H4 (cell line): ENCODE results near the gene ADORA2B. TPM values are rescaled to one million over a fixed set of nuclear protein-coding genes. Genes with fewer than 3 reads are reported as not detected.
"Not testable (repeated sequence)": the region's sequence is repeated elsewhere in the genome, so short reads cannot be mapped to it uniquely, and the experiment has no call there.

ENCODE experiments used
- DNase-seq: peaks from one replicate; pipeline ENCODE4 v3.0.0-alpha.2; 2015; ENCODE audit warnings: low spot score
- total RNA-seq: library from RNA; depleted of rRNA; stranded (reverse); fragments of >200 nt; shearing (Covaris generic); gene quantifications from 2 replicates; pipeline ENCODE4 v1.2.3, GENCODE V29; 2014

Gene ADORA2B
- total RNA-seq, 1 experiment from 2014 or later, result 29.3 TPM

DNA sequence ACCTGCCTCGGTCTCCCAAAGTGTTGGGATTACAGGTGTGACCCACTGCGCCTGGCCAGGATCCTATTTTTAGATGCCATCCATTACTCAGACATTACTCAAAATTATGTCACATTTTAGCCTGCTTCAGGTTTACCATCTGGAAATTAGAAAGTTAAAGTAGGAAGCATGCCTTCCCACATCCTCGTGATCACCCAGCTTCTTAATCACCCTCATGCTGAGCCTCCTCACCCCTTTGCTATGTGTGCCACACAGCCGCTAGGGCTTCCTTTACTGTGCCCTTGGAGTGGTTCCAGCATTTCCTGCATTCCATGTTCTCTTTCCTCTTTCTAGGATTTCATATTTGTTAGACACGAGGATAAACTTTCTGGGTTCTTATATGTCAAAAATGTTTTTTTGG is 9.3 kb downstream of the ADORA2B start:
- peak; percentile 82 for DNase-seq

GRCh38 chr17:15955793-15956541 is 11.0 kb downstream of the ADORA2B start:
- no peak for DNase-seq

DNA sequence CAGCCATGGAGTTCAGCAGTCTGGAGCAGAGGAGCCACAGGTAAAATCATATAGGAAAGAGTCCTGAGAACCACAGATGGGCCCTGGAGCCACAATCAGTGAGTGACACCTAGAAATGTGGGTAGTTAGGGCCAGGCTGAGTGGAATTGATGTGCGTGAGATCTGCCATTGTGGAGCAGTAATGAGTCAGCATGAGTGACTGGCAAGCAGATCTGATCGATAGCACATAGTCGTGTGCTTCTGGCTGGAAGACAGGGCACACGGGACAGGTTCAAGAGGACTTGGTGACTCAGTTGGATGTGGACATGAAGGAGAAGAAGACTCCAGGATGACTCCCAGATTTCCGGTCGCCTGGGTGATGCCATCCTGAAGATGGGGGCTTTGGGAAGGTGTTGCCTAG is 12.3 kb downstream of the ADORA2B start:
- no peak for DNase-seq

GRCh38 chr17:15957608-15958307 is 12.8 kb downstream of the ADORA2B start:
- DNase-seq, result no peak

DNA sequence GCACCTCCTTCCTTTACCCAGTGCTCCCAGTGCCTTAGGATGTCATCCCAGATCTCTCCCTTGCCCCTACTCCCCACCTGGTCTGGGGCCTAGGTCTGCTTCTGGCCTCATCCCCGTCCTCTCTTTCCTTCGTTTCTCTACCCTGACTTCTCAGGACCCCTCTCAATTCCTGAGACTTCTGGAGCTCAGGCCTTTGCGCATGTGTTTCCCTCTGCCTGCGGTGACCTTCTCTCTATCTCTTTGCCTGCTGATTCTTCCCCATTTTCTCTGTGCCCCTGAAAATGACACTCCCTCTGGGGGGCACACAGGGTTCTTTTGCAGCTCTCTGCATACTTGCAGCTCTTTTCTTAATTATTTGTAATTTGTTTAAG is 13.5 kb downstream of the ADORA2B start:
- no peak for DNase-seq

DNA sequence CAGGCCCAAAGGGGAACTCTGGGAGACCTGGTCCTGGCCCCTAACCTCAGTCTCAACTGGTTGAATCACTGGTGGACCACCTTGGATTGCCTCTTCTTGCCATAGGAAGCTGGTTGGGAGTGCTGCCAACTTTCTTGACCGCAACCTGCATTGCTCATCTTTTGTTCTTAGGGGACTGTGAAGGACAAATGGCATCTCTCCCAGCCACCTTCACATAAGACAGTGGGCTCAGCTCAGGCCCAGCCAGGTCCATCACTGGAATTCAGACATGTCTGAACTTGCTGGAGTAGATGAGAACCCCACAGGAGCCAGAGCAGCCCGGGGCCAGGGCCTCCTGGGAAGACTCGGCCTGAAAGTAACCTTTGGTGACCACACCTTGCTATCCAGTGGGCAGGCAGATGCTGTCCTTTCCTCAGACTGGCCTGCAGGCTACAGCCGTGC is 18.8 kb downstream of the ADORA2B start:
- peak; percentile 67 for DNase-seq

DNA sequence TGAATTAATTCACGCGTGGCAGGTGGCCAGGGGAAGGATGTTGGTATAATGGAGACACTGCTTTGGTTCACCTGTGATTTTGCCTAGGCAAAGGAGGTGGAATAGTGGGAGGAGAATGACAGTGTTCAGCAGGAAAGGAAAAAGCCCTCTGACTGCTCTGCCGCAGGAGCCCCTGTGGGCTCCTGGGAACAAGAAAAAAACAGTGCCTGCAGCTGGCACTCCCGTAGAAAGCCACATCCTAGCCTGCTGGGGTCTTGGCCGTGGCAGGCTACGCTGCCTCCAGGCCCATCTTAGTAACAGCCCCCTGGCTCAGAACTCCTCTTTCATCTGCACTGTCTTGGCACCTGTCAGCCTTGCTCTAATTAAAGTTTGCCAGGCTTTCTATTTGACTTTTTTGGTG is 20.6 kb downstream of the ADORA2B start:
- DNase-seq, result no peak

- no peak for DNase-seq
Measured at GRCh38 chr17:15966183-15966878, 21.4 kb downstream of the ADORA2B start.

GRCh38 chr17:15966879-15967248 is 21.9 kb downstream of the ADORA2B start:
- peak; percentile 50 for DNase-seq

- no peak for DNase-seq
Measured at GRCh38 chr17:15967706-15968399, 22.9 kb downstream of the ADORA2B start.

DNA sequence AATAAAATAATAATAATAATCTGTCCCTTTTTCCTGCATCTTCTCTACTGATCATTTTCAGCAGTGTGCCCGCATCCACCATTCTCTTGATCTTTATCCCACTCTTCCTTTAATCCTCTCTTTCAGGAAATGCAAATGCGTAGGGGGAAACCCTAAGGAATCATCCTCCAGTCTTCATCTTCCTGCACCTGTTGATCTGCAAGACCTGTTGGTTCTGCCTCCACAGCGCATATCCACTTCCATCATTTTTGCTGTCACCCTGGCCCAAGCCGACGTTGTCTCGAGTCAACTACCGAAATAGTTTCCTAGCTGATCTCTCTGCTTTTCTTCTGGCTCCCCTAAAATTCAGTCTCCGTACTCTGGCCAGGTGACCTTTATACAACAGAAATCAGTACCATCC is 24.5 kb downstream of the ADORA2B start:
- DNase-seq, result no peak

DNA sequence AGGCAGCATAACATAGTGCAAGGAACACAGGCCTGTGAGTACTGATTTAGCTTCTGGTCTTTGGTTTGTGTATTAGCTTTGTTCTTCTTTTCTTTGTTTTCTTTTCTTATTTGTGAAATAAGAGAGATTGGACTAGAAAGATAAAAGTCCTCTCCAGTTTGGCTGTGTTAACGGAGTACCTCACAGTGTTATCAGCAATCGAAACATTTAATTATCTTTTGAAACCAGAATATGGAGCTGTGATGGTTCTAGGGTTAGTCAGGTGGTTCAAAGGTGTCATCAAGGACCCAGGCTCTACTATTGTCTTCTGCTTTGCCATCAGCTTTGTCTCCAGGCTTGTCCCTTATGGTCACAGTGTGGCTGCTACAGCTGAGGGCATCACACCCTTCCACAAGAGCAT is 25.6 kb downstream of the ADORA2B start:
- no peak for DNase-seq

DNA sequence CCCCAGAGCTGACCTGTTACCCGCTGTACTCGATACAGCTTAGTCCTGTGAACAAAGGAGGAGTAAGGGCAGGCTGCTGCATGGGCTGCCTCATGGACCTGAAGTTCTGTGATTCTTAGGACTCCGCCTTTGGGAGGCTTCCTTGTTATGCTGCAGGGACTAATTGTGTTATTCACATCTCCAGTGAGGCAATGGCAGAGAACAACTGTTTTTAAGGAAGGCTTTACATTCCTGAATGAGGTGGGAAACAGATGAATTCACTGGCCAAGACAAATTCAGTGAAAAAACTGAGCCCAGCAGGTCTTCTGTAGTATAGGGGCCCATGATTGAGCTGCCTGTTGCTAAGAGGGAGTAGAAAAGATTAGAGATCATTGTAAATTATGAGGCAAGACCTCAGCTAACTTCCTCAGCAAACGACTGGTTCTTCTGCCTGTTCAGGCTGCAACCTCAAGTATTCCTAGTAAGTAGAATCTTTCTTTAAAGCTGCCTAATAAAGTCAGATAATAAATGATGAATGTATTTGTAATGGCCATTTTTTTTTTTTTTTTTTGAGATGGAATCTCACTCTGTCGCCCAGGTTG is 26.3 kb downstream of the ADORA2B start:
- no peak for DNase-seq

GRCh38 chr17:15971882-15972281 is 27.0 kb downstream of the ADORA2B start:
- no peak for DNase-seq

DNA sequence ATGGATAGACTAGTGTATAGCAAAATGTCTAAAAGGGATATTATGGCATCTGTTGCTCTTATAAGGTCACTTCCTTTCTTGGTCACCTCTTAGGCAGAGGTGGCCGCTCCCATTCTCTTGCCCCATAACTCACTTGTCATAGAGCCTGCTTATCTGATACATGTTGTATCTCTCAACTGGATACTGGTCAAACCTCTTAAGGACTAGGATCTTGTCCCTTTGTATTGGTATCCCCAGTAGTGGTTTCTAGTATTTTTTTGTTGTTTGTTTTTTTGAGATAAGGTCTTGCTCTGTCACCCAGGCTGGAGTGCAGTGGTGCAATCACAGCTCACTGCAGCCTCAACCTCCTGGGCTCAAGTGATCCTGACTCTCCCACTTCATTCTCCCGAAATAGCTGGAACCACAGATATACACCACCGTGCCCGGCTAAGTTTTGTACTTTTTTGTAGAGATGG is 27.6 kb downstream of the ADORA2B start:
- no peak for DNase-seq

- DNase-seq, result no peak
Measured at GRCh38 chr17:15973016-15973415, 28.1 kb downstream of the ADORA2B start.

DNA sequence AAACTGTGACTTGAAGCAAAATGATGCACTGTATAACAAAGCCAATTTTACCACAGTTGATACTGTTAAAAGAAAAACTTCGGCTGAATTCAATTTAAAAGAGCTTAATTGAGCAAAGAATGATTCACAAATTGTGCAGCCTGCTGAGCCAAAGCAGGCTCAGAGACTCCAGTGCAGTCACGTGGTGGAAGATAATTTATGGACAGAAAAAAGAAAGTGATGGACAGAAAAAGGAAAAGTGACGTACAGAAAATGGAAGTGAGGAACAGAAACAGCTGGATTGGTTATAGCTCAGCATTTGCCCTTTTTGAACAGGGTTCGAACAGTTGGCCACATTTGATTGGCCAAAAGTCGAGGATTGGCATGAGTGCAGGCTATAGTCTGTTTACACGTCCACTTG is 28.9 kb downstream of the ADORA2B start:
- no peak for DNase-seq

GRCh38 chr17:15977894-15978293 is 33.0 kb downstream of the ADORA2B start:
- DNase-seq, result no peak

- no peak for DNase-seq
Measured at GRCh38 chr17:15978606-15979005, 33.7 kb downstream of the ADORA2B start.

DNA sequence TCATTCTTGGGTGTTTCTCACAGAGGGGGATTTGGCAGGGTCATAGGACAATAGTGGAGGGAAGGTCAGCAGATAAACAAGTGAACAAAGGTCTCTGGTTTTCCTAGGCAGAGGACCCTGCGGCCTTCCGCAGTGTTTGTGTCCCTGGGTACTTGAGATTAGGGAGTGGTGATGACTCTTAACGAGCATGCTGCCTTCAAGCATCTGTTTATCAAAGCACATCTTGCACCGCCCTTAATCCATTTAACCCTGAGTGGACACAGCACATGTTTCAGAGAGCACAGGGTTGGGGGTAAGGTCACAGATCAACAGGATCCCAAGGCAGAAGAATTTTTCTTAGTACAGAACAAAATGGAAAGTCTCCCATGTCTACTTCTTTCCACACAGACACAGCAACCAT is 34.1 kb downstream of the ADORA2B start:
- DNase-seq, result not testable (repeated sequence)

DNA sequence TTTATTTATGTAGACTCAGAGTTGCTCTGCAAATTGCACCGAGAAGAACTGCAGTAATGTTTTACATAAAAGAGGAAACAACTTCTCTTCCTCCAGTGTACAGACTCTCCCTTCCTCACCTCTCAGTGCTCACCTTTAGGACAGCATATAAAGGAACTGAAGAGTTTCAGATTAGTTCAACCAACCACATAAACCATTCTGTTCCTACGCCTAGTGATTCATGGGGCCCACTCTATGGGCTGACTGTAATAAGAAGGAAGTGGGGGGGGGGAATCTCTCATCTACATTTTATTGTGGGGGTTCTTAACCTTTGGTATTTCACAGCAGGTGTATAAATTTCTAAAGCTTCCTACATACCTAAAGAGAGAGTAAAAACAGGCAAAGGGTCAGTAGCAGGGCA is 36.3 kb downstream of the ADORA2B start:
- no peak for DNase-seq
